ENCODE results near the gene KCNH2. TPM values are rescaled to one million over a fixed set of nuclear protein-coding genes. Genes with fewer than 3 reads are reported as not detected.

The KCNH2 gene
- total and polyA plus RNA-seq, 7 donors, result 0.46 to 107 (median 40.6) TPM

DNA sequence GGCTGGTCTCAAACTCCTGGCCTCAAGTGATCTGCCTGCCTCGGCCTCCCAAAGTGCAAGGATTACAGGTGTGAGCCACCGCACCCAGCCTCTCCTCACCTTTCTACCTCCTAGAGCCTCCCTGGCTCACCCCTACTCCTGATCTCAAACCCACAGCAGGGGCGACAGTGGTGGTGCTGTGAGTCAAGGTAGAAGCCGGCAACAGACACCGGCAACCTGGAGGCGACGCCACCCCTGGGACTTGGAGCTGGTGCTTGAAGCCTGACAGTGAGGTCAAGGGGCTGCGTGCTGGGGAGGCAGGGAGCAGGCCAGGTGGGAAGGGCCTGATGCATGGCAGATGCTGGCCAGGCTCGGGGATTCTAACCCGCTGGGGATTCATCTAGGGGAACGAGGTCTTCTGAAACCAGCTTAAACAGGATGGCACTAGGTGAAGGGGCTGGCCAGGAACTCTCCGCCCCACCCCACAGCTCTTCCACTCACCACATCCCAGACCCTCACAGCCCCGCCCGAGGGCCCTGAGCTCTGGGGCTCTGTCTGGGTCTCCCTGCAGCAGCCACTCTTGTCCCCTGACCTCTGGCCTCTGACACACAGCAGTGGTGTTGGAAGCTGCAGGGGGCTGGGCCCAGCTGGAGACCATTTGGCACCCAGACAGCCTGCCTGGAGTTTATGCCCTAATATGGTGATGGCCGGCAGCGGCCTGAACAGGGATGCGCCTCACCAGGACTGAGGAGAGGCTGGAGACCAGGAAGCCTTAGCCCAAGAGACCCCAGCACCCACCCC lies 16.4 kb downstream of the KCNH2 start:
- TF ChIP-seq POLR2AphosphoS5 (IDR thresholded peaks at IDR 0.05) (no peak), POLR2A (IDR thresholded peaks at IDR 0.05) (no peak), EP300 (IDR thresholded peaks at IDR 0.05) (no peak), CTCF (IDR thresholded peaks at IDR 0.05) (no peak)
- Histone ChIP-seq H3K27ac (peak overlapping the region; percentile 79 to 97 (median 90)), H3K4me1 (peaks cover 0 to 77% (median 76%) of the 10 kb centered on the region in 4 donors), H3K36me3 (peaks cover 0 to 8% (median 0%) of the 10 kb centered on the region in 4 donors), H3K27me3 (no peaks in the 10 kb centered on the region), H3K4me3 (no peak overlapping the region), H3K9me3 (no peaks in the 10 kb centered on the region)
- no peak for DNase-seq
- WGBS, 2 donors, result 75 to 85% methylated on average over 17 of the region's 17 CpGs
- intact Hi-C loops (cut with DNase I), result loop anchor here (10.0 kb wide), 1 partner anchor 587 kb away; the partner anchor contains the start of gene ZNF775

- DNase-seq, result no peak
- 64 to 81% methylated on average over 24 of the region's 24 CpGs for WGBS, 2 donors
- H3K27ac ChIP-seq, result peak overlapping the region in 3 of 4 donors; percentile 90 to 97 (median 94)
- TF ChIP-seq EP300 (IDR thresholded peaks at IDR 0.05) (no peak), POLR2AphosphoS5 (IDR thresholded peaks at IDR 0.05) (no peak), CTCF (IDR thresholded peaks at IDR 0.05) (no peak), POLR2A (IDR thresholded peaks at IDR 0.05) (no peak)
- no peaks in the 10 kb centered on the region for H3K9me3 ChIP-seq
- H3K4me1 ChIP-seq, result peaks cover 0 to 76% (median 74%) of the 10 kb centered on the region in 4 donors
- intact Hi-C loops (cut with DNase I), result loop anchor here (10.0 kb wide), 1 partner anchor 585 kb away; the partner anchor contains the start of gene ZNF775
- no peaks in the 10 kb centered on the region for H3K27me3 ChIP-seq
- H3K4me3 ChIP-seq, result no peak overlapping the region
- peaks cover 0 to 8% (median 0%) of the 10 kb centered on the region in 4 donors for H3K36me3 ChIP-seq
Observed at GRCh38 chr7:150959739-150960734, 18.1 kb downstream of the KCNH2 start.

DNA sequence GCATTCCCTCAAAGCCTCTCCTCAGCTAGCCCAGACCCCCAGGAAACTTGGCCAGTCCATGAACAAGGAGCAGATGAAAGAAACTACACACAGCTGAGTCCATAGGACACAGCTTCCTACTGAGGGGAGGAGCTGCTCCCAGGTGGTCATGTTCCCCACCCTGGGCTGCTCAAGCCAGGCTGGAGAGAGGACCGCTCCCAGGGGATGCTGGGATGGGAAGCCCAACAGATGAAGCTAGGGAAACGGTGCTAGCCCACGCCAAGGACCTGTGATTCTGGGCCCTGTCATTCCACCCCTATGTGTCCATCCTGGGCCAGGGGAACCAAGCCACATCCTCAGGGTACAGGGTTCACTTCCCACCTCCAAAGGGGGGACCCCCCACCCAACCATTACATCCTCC lies 19.0 kb downstream of the KCNH2 start:
- Histone ChIP-seq H3K36me3 (peaks cover 0 to 8% (median 0%) of the 10 kb centered on the region in 4 donors), H3K27me3 (no peaks in the 10 kb centered on the region), H3K4me1 (peaks cover 0 to 76% (median 74%) of the 10 kb centered on the region in 4 donors), H3K4me3 (no peak overlapping the region), H3K9me3 (no peaks in the 10 kb centered on the region), H3K27ac (peak overlapping the region in 3 of 4 donors; percentile 90 to 97 (median 94))
- DNase-seq, result no peak
- WGBS, 2 donors, result 85 to 91% methylated on average over 3 of the region's 3 CpGs
- intact Hi-C loops (cut with DNase I), result no loop called here
- TF ChIP-seq EP300 (IDR thresholded peaks at IDR 0.05), result no peak
- TF ChIP-seq POLR2AphosphoS5 (IDR thresholded peaks at IDR 0.05), result no peak
- TF ChIP-seq POLR2A (IDR thresholded peaks at IDR 0.05), result no peak
- TF ChIP-seq CTCF (IDR thresholded peaks at IDR 0.05), result no peak

DNA sequence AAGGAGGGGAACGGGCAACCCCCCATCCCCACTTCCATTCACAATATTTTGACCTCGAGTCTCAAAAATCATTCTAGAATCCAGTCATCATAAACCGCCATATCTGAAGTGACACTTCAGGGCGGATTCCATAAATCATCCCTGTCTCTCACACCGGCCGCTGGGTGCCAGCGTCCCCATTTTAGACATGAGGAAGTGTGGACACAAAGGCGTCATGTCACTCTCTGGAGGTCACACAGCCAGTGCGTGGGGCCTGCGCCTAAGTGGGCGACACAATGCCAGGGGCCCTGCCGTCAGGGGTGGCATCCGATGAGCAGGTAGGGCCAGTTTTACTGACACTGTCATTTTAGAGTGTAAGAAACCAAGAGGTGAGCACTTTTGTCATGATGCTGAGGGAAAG lies 19.5 kb downstream of the KCNH2 start:
- TF ChIP-seq EP300 (IDR thresholded peaks at IDR 0.05) (no peak), POLR2AphosphoS5 (IDR thresholded peaks at IDR 0.05) (no peak), CTCF (IDR thresholded peaks at IDR 0.05) (no peak), POLR2A (IDR thresholded peaks at IDR 0.05) (no peak)
- intact Hi-C loops (cut with DNase I), result no loop called here
- Histone ChIP-seq H3K36me3 (peaks cover 0 to 8% (median 0%) of the 10 kb centered on the region in 4 donors), H3K27ac (peak overlapping the region in 3 of 4 donors; percentile 90 to 97 (median 94)), H3K9me3 (no peaks in the 10 kb centered on the region), H3K4me3 (no peak overlapping the region), H3K27me3 (no peaks in the 10 kb centered on the region), H3K4me1 (peaks cover 0 to 76% (median 74%) of the 10 kb centered on the region in 4 donors)
- 58 to 62% methylated on average over 13 of the region's 13 CpGs for WGBS, 2 donors
- DNase-seq, result no peak
